Mucosa of descending colon (tissue), 3 donors: Measurements from ENCODE around the gene WFIKKN2. TPM values are rescaled to one million over a fixed set of nuclear protein-coding genes. Genes with fewer than 3 reads are reported as not detected.

Experiments
- ATAC-seq: fragments of 200-7000 bp; cut with Tn5 transposase; one replicate; pipeline ENCODE4 v1.9.1; 2020; ENCODE audit warnings: mild to moderate bottlenecking, moderate library complexity
- DNase-seq, 3 donors: peaks; one replicate each; pipeline ENCODE4 v3.0.0-alpha.2; 2020
- H3K36me3 ChIP-seq: fragments of 200-600 bp; one replicate; pipeline ENCODE4 v1.8.0; 2021; ENCODE audit warnings: low read depth, mild to moderate bottlenecking
- H3K4me1 ChIP-seq: fragments of 200-600 bp; one replicate; pipeline ENCODE4 v1.8.0; 2021; ENCODE audit warnings: low read depth, mild to moderate bottlenecking
- H3K4me3 ChIP-seq: fragments of 200-600 bp; one replicate; pipeline ENCODE4 v1.8.0; 2021; ENCODE audit warnings: mild to moderate bottlenecking
- H3K9me3 ChIP-seq: fragments of 200-600 bp; one replicate; pipeline ENCODE4 v1.8.0; 2021; ENCODE audit warnings: mild to moderate bottlenecking
- intact Hi-C, 2 donors: fragments of 100-400 bp; cut with DNase I in 1 of 2; cut with micrococcal nuclease in 1 of 2; formaldehyde crosslinking; loops; one replicate each; pipeline versions ENCODE4 v1.11.0 to v1.11.1; 2022; cut with DNase I, micrococcal nuclease
- total RNA-seq, 3 donors: library from RNA; stranded (reverse); fragmentation: NEBNext Ultra II Directional in 2 of 3; extraction: Animal tissue kit (Norgen Biotek cat#: 25700) in 2 of 3; gene quantifications; one replicate each; pipeline versions ENCODE4 v1.2.1 to v1.2.4, GENCODE V29; 2021 to 2023
- TF ChIP-seq, protein P1 (sequence below): fragments of 200-600 bp; IDR thresholded peaks from one replicate; pipeline ENCODE4 v1.8.0; 2022; ENCODE audit warnings: antibody characterized with exemption, mild to moderate bottlenecking
- donor health status: DM: no; HTN: no; CAD: no; lungs with moderate emphysema.
- donor health status: DM: no; HTN: no; CAD: no.
- donor health status: DM: no; HTN: yes; CAD: no.

Gene WFIKKN2
- total RNA-seq, 3 donors from 2014 or later: 0.07 to 0.76 (median 0.17) TPM

DNA sequence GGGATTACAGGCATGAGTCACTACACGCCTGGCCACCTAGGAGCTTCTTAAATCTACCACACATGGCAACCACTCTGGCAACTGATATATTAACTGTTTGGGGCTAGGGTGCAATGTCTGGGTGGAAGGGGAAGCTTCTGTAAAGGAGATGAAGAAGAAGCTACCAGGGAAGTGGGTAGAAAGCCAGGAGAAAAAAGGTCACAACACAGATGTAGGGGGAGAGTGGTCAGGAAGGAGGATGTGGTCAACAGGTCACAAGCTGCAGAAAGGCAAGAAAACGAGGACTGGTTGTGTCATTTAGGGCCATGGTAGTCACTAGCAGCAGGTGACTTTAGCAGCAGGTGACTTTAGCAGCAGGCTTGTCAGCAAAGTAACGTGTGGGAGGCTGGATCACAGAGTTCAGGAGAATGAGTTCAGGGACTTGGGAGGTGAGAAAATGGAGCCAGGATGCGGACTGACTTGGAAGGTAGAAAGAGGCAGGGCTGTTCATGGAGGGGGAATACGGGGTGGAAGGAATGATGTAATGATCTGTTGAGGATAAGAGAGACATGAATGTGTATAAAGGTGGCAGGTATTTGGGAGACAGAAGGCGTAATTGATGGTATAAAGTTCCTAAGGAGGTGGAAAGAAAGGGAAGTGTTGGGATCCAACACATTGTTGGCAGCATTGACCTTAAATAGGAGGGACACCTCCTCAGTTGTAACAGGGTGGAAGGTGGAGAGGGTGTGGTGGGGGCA is 16.3 kb upstream of the WFIKKN2 start:
- TF ChIP-seq, protein P1, sequence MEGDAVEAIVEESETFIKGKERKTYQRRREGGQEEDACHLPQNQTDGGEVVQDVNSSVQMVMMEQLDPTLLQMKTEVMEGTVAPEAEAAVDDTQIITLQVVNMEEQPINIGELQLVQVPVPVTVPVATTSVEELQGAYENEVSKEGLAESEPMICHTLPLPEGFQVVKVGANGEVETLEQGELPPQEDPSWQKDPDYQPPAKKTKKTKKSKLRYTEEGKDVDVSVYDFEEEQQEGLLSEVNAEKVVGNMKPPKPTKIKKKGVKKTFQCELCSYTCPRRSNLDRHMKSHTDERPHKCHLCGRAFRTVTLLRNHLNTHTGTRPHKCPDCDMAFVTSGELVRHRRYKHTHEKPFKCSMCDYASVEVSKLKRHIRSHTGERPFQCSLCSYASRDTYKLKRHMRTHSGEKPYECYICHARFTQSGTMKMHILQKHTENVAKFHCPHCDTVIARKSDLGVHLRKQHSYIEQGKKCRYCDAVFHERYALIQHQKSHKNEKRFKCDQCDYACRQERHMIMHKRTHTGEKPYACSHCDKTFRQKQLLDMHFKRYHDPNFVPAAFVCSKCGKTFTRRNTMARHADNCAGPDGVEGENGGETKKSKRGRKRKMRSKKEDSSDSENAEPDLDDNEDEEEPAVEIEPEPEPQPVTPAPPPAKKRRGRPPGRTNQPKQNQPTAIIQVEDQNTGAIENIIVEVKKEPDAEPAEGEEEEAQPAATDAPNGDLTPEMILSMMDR: no peak
- DNase-seq (no peak), ATAC-seq (no peak)
- Histone ChIP-seq H3K36me3 (no peaks in the 10 kb centered on the region), H3K4me3 (no peak overlapping the region), H3K9me3 (no peaks in the 10 kb centered on the region), H3K4me1 (no peaks in the 10 kb centered on the region)
- intact Hi-C loops: no loop called here

DNA sequence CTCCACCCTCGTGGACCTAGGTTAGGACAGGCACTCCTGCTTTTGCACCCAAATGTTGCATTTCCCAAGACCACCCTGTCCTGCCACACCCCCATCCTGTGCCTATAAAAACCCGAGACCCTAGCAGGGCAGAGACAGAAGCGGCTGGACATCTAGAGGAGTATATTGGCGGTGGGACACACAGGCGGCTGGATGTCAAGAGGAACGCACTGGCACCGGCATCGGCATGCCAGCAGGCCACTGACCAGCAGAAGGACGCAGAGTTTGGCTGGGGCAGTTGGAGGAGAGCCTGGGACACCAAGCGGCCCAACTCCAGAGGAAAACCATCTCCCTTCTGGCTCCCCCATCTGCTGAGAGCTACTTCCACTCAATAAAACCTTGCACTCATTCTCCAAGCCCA is 14.7 kb upstream of the WFIKKN2 start:
- Histone ChIP-seq H3K36me3 (no peaks in the 10 kb centered on the region), H3K4me3 (no peak overlapping the region), H3K4me1 (no peaks in the 10 kb centered on the region), H3K9me3 (no peaks in the 10 kb centered on the region)
- ATAC-seq (no peak), DNase-seq (no peak)
- TF ChIP-seq, protein P1: no peak
- intact Hi-C loops: no loop called here

DNA sequence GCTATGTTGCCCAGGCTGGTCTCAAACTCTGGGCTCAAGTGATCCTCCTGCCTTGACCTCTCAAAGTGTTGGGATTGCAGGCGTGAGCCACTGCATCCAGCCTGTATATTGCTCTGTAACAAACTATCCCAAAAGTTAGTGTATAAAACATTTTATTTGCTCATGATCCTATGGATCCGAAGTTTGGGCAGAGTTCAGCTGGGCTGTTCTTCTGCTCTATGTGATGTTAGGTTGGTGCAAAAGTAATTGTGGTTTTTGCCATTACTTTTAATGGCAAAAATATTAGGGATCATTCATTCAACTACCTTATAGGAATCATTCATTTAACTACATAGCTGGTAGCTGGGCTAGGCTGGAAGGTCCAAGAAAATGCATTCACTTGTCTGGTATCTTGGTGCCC is 12.8 kb upstream of the WFIKKN2 start:
- no peaks in the 10 kb centered on the region for H3K36me3 ChIP-seq
- intact Hi-C loops: no loop called here
- DNase-seq (no peak), ATAC-seq (no peak)
- TF ChIP-seq, protein P1: no peak
- H3K4me1 ChIP-seq: no peaks in the 10 kb centered on the region
- H3K9me3 ChIP-seq: no peaks in the 10 kb centered on the region
- no peak overlapping the region for H3K4me3 ChIP-seq

DNA sequence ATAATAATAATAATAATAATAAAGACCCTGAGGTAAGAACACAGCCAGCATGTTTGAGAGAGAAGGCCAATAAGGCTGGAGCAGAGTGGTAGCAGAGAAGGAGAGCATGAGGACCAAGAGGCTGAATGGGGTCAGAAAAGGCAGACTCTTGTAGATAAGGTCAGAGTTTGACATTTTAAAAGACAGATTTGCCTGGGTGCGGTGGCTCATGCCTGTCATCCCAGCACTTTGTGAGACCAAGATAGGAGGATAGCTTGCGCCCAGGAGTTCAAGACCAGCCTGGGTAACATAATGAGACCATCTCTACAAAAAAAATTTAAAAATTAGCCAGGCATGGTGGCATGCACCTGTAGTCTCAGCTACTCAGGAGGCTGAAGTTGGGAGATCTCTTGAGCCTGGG is 11.0 kb upstream of the WFIKKN2 start:
- intact Hi-C loops: no loop called here
- no peak overlapping the region for H3K4me3 ChIP-seq
- H3K36me3 ChIP-seq: no peaks in the 10 kb centered on the region
- no peaks in the 10 kb centered on the region for H3K4me1 ChIP-seq
- DNase-seq (no peak), ATAC-seq (no peak)
- no peaks in the 10 kb centered on the region for H3K9me3 ChIP-seq
- TF ChIP-seq, protein P1: no peak

DNA sequence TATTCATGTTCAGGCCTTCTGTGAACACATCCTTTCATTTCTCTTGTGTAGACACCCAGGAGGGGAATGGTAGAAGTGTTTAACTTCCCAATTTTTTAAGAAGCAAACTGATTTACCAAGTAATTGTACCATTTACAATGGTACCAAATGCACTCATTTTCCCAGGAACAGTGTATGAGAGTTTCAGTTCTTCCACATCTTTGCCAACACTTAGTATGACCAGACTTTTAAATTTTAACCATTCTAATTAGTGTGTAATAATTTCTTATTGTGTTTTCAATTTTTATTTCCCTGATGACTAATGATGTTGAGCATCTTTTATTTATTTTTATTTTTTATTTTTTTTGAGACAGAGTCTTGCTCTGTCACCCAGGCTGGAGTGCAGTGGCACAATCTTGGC is 10.2 kb upstream of the WFIKKN2 start:
- Histone ChIP-seq H3K4me3 (no peak overlapping the region), H3K9me3 (no peaks in the 10 kb centered on the region), H3K4me1 (no peaks in the 10 kb centered on the region), H3K36me3 (no peaks in the 10 kb centered on the region)
- TF ChIP-seq, protein P1: no peak
- DNase-seq (no peak), ATAC-seq (no peak)
- intact Hi-C loops: no loop called here
